CD1c-positive myeloid dendritic cell (primary cell): Measurements from ENCODE around the gene MSANTD4.
A peak's percentile ranks its signal among the peaks of the same experiment; 100 is the strongest.
"Not testable (repeated sequence)": the region's sequence is repeated elsewhere in the genome, so short reads cannot be mapped to it uniquely, and the experiment has no call there.

Source experiments
- DNase-seq: peaks from one replicate; pipeline ENCODE4 v3.0.0-alpha.2; 2016; ENCODE audit errors: extremely low spot score

The MSANTD4 gene

GRCh38 chr11:106021967-106022794, at the start of gene MSANTD4:
TSS of gene MSANTD4 (minus strand) at chr11:106022240. CDS start at chr11:106010917, 11,323 bp downstream.
- DNase-seq: peak; percentile 99

DNA sequence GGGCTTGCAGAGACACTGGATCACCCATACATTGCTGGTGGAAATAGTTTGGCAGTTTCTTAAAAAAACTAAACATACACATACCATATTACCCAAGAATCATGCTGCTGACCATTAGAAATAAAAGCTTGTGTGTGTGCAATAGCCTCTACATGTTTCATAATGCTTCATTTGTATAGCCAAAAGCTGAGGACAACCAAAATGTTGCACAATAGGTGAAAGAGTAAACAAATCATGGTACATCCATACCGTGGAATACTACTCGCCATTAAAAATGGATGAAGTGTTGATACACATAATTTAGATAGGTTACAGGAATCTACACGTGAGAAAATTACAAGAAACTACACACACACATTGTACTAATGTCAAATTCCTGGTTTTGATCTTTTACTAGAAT, 48.6 kb upstream of the MSANTD4 start:
- no peak for DNase-seq

- DNase-seq: no peak
Observed at GRCh38 chr11:106063009-106063408, 41.0 kb upstream of the MSANTD4 start.

- DNase-seq: no peak
Observed at GRCh38 chr11:106061954-106062949, 40.2 kb upstream of the MSANTD4 start.

GRCh38 chr11:106061249-106061784, 39.3 kb upstream of the MSANTD4 start:
- DNase-seq: no peak

DNA sequence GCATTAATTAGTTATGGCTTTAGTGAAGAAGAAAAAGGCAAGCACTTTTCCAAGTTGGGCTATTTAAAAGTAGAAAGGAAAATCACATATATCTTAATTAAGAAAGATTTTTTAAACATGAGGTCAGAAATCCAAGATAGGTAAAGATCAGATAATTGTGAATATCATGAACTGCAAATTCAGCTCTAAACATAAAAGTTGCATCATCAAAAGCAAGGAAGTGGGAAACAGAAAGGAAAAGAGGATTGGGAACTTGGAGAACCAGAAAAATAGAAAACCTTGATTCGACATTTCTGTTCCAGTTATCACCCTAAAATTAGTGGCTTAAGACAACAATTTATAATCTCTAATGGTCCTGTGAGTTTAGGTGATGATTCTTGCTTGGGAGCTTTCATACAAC, 37.6 kb upstream of the MSANTD4 start:
- no peak for DNase-seq

- not testable (repeated sequence) for DNase-seq
Observed at GRCh38 chr11:106058377-106058776, 36.3 kb upstream of the MSANTD4 start.

GRCh38 chr11:106051103-106051502, 29.1 kb upstream of the MSANTD4 start:
- no peak for DNase-seq

DNA sequence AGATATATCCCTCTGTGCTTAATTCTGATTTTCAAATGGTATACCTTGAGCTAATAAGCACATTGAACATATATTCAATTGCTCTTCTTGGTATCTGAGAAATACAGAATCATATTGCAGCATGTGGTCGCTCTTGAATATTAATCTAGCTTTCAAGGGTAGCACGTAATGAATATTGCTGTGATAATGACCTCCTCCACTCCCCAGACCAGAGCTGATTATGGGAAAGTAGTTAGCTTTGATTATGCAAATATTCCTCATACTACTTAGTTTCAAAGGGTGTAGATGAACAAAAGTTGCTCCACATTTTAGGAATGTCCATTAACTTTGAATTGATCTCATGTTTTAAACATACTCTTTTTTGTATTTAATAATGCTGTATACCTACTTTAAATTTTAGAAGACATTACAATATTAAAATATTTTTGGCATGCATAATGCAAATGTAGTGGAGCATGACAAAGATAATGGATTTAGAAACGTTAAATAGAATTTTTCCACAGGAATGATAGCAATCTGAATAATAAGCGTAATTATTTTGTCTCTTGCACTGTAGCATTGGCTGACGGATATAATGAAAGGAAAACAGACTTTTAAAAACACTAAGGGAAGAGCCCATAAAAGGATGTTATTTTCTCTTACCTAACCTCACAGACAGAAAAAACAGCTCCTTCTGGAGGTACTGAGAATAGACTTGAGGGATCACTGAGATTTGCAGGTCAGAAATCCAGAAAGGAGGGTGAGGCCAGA, 27.9 kb upstream of the MSANTD4 start:
- no peak for DNase-seq

- DNase-seq: no peak
Observed at GRCh38 chr11:106047631-106048030, 25.6 kb upstream of the MSANTD4 start.

DNA sequence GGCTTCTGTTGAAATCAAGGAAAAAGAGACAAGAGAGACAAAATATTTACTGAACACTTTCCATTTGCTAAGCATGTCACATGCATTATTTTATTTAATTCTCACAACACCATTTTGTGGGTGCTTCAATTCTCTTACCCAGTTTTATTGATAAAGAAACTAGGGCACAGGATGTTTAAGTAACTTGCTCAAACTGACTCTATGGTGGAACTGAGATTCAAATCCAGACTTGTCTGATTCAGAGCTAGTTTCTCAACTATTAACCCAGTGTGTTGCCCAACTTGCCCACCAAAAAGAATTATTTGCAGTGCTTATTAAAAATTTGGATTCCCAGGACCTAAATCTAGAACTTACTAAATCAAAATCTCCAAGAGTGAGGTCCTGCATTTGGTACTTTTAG, 21.5 kb upstream of the MSANTD4 start:
- no peak for DNase-seq

- DNase-seq: no peak
Observed at GRCh38 chr11:106032861-106033260, 10.8 kb upstream of the MSANTD4 start.

DNA sequence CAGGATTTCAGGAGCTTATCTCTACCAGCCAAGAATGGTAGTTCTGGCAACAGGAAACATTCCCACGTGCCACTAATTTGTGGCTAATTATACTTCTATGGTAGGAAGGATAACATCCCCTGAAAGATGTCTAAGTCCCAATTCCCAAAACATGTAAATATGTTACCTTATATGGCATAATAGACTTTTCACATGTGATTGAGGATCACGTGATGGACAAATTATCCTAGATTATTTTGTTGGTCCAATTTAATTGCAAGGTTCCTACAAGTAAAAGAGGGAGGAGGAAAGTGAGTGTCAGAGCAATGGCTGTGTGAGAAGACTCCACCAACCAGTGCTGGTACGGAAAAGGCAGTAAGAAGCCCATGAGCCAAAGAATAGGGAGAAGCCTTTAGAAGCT, 9.9 kb upstream of the MSANTD4 start:
- DNase-seq: no peak

GRCh38 chr11:106031202-106031810, 9.3 kb upstream of the MSANTD4 start:
- DNase-seq: no peak

- DNase-seq: no peak
Observed at GRCh38 chr11:106030609-106031008, 8.6 kb upstream of the MSANTD4 start.

DNA sequence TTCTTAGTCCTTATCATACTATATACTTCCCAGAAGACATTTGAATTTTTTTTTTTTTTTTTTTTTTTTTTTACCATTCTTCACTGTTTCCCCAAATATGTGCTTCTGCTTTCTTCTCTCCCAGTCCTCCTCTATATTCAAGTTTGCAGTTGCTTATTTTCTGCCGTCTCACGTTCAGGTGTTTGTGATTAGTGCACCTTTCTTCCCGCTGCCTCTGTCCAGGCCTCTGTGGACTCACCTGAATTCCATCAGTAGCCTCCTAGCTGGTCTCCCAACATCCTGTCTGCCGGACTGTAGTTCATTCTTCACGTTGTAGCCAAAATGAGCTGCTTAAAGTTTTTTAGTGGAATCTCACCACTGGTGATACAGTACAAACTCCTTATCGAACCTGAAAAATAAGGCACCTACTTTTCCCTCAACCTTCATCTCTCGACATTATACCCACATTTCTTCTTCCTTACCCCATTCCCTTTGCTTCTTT, 795 bp upstream of the MSANTD4 start:
- DNase-seq: no peak

- peak; percentile 47 for DNase-seq
Observed at GRCh38 chr11:106021181-106021966, 666 bp downstream of the MSANTD4 start.

GRCh38 chr11:106017093-106017492, 4.9 kb downstream of the MSANTD4 start:
- no peak for DNase-seq

- no peak for DNase-seq
Observed at GRCh38 chr11:106015066-106015465, 7.0 kb downstream of the MSANTD4 start.

DNA sequence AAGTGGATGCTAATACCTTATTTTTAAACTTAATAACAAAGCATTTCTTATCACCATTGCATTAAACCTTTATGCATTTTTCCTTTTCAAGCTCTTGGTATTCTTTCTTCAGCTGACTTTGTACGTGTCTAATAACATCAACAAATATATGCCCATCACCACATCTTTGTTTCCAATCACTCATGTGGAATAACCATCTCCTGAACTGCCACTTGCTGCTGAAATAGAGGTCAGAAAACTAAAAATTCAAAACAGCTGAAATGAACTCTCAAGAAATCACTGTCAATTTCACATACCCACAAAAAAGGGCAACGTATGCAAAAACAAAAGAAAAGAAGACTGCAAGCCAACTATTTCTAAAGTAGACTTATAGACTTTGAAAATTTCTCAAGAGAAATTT, 7.4 kb downstream of the MSANTD4 start:
- DNase-seq: no peak
